Ishikawa (cell line): ENCODE results near the gene BLOC1S4.

Experiments used
- EGR1 ChIP-seq: IDR thresholded peaks from 2 replicates; pipeline ENCODE4 v1.6.1; 2012
- EP300 ChIP-seq: IDR thresholded peaks from 2 replicates; pipeline ENCODE4 v1.6.1; 2012; ENCODE audit warnings: borderline replicate concordance
- FOXM1 ChIP-seq: IDR thresholded peaks from 2 replicates; pipeline ENCODE4 v1.6.1; 2012; ENCODE audit warnings: low read depth, borderline replicate concordance
- MAX ChIP-seq: IDR thresholded peaks from 2 replicates; pipeline ENCODE4 v1.6.1; 2012
- REST ChIP-seq: IDR thresholded peaks from 2 replicates; pipeline ENCODE4 v1.6.1; 2012; ENCODE audit warnings: low read depth, mild to moderate bottlenecking
- TAF1 ChIP-seq: IDR thresholded peaks from 2 replicates; pipeline ENCODE4 v1.6.1; 2012; ENCODE audit warnings: low read depth, mild to moderate bottlenecking
- YY1 ChIP-seq: IDR thresholded peaks from 2 replicates; pipeline ENCODE4 v1.6.1; 2012; ENCODE audit warnings: low read depth

- TF ChIP-seq TAF1, result no peak
- TF ChIP-seq REST, result no peak
- no peak for TF ChIP-seq EGR1
- TF ChIP-seq EP300, result no peak
- TF ChIP-seq YY1, result no peak
- no peak for TF ChIP-seq MAX
- TF ChIP-seq FOXM1, result no peak
Observed at GRCh38 chr4:6721121-6721520, 5.1 kb downstream of the BLOC1S4 start.
